ENCODE data around the gene XRCC4. TPM values are rescaled to one million over a fixed set of nuclear protein-coding genes. Genes with fewer than 3 reads are reported as not detected.
A peak's percentile ranks its signal among the peaks of the same experiment; 100 is the strongest.
"Not testable (repeated sequence)": the region's sequence is repeated elsewhere in the genome, so short reads cannot be mapped to it uniquely, and the experiment has no call there.

XRCC4 gene
- total RNA-seq, 1 donor from 2014 or later = 8.7 TPM

DNA sequence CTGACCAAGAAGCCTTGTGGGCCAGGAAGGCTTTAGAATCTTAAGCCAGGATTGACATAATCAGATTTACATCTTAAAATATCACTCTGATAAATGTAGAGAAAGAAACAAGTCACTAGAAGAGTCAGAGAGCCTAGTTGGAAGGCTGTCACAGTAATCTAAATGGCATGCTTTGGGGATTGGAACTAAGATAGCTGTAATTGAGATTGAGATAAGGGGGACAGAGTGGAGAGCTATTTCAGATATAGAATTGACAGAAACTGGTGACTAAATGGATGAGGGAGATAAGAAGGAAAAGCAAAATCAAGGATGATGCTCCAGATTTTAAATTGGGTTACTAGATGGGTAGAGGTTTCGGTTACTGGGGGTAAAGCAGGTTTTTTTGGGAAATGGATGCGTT, 100.5 kb downstream of the XRCC4 start:
- no peak for DNase-seq (ENCODE audit: low spot score)

DNA sequence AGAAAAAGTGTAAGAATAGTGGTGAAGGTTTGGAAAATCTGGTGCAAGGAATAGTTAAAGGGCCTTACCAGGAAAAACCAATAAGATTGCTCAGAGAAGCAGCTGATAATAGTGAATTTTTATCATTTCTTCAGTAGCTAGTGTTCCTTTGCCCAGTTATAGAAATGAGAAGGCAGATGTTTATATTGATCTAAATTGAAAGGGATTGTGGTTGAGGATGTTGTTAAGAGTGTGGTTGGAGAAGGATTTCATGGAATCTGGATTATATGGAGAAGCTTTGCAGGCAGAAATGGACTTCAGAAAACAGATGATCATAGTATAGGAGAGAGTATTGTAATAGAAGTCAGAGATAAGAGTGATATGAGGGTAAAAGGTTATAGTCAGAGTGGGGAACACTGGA, 102.6 kb downstream of the XRCC4 start:
- no peak for DNase-seq (ENCODE audit: low spot score)

DNA sequence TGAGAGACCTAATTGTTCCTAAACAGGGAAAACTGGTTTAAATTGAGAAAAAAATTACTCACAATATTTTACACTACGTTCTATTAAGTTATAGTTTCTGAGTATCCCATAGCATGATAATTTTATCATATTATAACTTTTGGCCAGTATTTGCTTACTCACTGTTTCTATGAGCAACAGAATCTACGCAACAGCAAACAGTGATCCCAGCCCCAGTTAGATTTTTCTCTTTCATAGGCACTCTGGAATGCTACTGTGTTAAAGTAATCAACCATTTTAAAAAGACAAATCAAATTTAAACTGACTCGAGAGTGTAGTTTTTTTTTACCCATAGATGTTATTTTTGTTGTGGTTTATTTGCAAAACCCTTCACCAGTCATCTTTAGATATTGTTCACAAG, 107.2 kb downstream of the XRCC4 start:
- no peak for DNase-seq (ENCODE audit: low spot score)

DNA sequence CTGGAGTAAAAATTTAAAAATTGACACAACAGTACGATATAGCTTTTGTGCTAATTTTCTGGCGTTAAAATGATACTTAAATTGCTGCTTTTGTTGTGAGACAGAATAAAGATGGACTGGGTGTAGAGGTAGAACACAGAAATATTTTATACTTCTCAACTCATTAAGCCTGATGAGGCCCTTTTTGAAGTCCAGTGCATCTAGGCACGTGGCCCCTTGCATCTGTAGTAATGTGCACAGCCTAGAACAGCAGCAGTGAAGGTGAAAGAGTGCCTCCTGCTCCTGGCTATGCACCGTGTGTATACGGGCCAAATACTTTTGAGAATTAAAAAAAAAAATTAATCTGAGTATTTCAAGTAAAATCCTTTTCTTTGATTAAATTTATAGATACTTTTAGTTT, 115.6 kb downstream of the XRCC4 start:
- no peak for DNase-seq (ENCODE audit: low spot score)

DNA sequence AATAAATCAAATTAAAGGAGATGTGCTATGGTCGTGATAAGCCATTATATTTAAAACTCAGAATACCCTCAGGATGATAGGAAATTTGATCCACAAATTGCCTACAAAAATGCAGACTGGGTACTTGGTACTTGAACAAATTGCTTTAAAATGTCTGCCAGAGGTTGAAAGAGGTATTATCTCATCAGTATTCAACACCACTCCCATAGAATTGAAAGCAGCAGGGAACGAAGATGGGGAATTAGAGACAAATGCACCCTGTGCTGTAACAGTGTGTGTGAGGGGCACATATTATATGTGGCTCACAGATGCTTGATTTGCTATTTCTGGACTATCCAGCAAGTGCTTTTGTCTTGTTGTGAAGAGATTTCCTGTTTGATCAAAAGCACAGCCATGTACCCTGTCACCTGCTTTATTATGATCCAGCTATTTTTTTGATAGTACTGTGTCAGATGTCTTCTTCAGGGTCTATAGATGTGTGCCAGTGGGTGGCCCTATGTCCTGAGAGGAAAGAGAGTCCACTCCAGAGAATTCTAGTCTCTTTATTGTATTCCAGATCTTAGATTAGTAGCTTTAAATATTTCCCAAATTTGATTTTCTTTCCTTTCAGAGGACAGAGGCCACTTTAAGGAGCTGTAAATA, 120.1 kb downstream of the XRCC4 start:
- DNase-seq (ENCODE audit: low spot score) = no peak

DNA sequence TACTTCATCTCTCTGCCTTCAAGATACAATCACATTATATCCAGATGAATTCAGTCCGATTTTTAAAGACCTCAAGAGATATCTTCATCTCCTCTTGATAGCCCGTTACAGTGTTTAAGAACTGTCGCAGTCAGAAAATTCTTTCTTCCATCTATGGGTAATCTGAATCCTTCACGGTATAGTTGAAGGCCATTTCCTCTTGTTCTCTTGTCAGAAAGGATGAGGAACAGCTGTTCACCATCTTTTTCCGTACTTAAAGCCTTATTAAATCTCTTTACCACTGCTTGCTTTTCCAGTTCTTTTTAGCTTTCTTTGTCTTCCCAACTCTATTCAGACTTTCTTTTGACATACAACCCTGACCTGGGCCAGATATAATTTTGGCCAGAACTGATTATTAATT, 121.8 kb downstream of the XRCC4 start:
- DNase-seq (ENCODE audit: low spot score) = peak; percentile 25

DNA sequence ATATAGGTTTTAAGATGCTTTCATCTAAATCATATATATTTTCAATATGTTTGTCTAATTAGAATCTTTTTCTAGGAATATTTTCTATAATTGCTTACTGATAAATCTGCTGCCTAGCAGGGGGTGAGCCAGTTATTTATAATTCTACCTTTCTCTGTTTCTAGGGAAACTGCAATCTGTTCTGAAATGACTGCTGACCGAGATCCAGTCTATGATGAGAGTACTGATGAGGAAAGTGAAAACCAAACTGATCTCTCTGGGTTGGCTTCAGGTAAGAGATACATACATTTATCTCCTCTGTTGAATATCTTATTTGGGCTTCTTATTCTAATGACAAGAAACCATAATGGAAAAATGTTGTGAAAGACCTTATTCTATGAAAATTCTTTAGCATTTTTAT, 127.3 kb downstream of the XRCC4 start:
- no peak for DNase-seq (ENCODE audit: low spot score)

DNA sequence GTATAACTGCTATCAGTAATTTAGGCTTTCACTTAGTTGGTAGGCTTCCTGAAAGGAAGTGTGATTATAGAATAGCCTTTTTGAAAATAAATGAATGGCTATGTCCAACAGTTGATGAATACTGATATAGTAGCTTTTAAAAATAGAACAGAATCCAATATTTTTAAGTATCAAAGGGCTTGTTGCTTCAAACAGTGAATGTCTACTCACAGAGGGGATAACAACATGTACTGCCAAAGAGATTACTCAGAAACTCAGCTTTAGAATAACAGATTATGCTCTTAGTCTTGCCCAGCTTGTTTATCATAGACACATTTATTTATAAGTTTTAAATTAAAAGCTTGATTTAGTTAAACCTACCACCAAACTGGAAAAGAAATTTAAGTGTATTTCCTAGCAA, 132.6 kb downstream of the XRCC4 start:
- DNase-seq (ENCODE audit: low spot score) = no peak

DNA sequence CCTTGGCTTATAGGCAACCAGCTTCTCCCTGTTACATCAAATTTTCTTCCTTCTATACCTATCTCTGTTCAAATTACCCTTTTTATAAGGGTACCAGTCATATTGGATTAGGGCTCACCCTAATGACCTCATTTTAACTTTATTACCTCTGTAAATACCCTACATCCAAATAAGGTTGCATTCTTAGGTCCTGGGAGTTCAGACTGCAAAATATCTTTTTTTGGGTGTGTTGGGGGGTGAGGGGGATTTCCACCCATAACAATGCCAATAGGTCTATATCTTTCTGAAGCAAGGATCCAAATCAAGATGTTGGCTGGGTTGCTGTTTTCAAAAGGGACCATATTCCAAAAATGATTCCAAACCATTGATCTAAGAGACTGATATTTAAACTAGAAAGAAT, 141.7 kb downstream of the XRCC4 start:
- no peak for DNase-seq (ENCODE audit: low spot score)

DNA sequence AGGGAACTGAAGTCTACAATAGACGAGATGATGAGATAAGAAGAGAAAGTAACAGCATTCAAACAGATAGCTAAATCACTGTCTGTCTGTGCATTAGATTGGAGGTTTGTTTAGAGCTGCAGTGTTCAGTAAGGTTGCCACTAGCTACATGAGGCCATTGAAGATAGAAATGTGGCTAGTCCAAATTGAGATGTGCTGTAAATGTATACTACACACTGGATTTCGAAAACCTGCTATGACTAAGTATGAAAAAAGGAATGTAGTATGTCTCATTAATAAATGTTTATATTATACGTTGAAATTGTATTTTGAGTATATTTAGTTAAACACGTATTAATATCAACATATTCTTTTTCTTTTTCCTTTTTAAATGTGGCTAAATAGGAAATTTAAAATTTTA, 142.1 kb downstream of the XRCC4 start:
- DNase-seq (ENCODE audit: low spot score) = no peak

DNA sequence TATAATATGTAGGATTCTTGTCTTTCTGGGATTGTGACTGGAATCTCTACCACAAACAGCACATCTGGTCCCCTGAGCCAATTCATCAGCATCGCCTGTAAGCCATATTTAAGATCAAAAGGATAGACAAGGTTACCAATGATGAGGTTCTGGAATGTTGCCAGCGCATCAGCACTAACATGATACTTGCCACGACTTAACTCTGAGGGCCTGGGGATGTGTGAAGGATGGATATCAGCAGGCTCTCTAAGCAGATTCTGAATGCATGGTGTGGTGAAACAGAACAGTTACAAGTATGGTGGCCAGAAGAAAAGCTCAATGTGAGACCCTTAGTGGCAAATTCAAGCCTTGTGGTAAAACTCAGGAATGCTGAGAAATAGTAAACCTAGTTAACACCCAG, 143.0 kb downstream of the XRCC4 start:
- DNase-seq (ENCODE audit: low spot score) = no peak

DNA sequence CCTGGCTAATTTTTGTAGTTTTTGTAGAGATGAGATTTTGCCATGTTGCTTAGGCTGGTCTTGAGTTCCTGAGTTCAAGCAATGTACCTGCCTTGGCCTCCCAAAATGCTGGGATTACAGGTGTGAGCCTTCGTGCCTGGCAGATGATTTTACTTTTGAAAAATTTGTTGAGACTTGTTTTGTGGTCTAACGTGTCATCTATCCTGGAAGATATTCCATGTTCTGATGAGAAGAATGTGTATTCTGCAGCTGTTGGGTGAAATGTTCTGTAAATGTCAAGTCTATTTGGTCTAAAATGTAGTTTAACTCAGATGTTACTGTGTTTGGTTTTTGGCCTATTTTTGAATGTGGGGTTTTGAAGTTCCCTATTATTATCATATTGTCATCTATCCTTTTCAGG, 145.6 kb downstream of the XRCC4 start:
- DNase-seq (ENCODE audit: low spot score) = no peak

DNA sequence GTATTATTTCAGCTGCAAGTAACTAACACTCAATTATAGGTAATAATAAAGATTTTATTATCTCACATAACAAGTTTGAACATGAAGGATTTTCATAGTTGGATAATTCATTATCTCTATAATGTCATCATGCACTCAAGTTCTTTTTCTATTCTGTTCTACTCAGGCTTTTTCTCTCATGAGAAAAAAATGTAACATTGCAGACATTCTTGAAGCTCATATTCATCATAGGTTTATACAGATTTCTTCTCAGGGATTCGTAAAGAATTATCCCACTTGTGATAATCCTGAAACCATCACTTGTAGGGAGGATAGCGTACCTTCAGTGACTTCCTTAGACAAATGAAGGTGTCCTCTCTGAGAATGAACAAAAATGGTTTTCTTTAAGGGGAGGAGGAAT, 150.3 kb downstream of the XRCC4 start:
- no peak for DNase-seq (ENCODE audit: low spot score)

DNA sequence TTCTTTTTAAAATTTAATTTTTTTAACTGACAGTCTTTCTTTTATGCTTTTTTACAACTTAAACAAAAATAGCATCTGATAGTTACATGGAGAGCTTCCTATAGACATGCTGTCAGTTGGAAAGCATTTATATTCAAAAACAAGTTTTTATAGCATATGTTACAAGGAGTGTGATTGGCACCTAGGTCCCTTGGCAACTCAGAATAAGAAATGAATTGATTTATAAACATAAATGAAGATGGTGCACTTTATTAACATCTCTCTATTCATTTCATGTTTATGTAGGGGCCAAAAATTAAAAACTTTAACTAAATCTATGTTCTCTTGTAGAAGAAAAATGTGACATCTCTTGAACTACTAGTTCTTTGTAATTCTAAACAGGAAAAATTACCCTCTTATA, 153.2 kb downstream of the XRCC4 start:
- no peak for DNase-seq (ENCODE audit: low spot score)

DNA sequence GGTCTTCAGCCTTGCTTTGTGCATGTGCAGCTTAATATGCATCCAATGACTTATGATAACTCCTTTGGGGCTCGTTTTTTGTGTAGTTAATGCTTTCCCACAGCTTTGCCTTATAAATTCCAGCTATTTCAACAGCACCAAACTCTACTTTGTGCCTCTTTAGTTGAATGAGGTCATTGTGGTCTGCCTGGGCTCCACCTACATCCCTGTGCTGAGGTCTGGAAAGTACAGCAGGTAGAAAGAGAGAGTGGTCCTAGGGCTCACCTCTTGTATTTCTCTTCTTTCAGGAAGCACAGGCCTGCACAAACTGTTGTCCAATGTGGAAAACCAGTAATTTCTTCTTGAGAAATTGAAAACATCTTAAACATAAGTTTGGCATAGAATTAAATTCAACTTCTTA, 167.2 kb downstream of the XRCC4 start:
- no peak for DNase-seq (ENCODE audit: low spot score)

DNA sequence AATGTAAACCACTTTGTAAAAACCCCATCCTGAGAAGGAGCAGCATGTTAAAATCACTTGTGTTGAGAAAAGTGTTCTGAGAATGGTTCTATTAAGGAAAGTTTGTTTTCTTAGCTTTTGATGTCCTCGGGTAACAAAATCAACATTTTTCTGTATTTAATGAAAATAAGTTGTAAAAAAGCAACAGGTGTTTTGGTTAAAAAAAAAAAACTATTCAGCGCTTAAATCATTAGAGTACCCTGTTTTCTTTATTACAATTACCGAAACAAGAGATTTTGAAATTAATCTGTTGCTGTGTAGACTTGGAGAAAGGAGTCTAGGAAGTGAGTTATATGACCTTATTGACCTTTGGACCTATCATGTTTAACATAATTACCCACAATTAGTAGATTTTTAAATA, 167.7 kb downstream of the XRCC4 start:
- no peak for DNase-seq (ENCODE audit: low spot score)

DNA sequence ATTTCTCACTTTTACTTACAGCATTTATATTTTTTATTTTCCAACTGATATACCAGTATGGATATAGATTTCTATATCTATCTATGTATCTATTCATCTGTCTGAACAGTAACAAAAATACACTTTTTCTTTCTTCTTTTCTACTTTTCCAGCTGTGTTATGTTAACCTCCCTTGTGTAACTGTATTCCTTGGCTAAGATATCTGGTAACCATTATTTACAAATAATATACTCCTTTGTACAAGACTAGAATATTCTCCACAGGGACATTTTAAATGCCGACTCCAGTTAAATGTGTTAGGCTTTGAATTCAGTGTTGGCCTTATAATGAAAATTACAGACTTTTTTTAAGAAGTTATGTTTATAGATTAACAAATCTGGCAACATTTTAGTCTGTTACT, 168.7 kb downstream of the XRCC4 start:
- DNase-seq (ENCODE audit: low spot score) = no peak

DNA sequence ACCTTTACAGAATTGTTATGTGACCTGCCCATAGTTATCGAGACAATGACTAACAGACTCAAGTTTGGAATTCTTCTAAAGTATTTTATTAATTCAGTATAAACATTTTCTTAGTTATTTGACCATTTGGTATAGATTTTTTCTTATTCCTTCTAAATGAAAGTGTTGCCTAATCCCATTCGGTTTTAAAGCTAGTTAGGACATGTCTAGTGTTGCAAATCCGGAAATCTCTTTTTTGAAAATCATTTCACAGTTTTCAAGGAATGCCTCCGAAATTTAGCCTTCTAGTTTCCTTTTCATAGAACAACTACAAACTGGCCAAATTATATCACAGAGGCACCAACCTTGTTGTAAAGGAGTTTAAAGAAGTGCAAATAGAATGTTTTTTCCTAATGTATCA, 171.8 kb downstream of the XRCC4 start:
- DNase-seq (ENCODE audit: low spot score) = no peak

DNA sequence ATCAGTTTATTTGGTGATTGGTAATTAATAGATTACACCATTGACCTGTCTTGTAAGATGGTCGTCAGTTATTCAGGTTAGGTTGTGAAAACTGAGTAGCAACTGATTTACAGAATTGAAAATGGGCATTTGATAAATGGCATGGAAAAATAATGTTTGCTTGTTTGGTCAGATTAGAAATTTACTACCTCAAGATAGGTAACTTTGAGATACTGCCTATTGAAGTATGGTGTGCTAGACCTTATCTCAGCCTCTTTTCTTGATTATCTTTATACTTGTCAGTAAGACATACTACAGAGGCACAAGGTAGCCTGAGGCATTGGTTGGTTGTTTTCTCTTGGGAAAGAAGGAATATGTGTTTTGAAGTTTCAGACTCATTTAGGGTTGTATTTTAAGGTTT, 174.5 kb downstream of the XRCC4 start:
- peak; percentile 51 for DNase-seq (ENCODE audit: low spot score)

DNA sequence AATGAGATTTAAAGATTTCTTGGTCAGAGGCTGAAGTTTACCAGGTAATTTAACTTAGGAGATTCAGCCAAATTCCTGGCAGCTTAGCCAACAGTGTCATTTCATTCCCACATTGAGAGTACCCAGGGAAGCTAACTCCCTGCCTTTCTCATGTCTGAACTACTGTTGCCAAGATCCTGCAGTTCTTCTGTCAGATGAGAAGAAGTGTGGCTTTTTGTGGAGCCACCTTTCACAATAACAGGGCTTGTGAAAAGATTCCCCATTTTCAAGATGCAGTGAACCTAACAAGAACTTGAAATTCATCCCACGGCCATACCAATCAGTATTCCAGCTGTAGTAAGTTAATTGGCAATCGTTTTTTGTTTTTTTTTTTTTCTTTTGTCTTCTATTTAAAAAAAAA, 176.4 kb downstream of the XRCC4 start:
- no peak for DNase-seq (ENCODE audit: low spot score)

DNA sequence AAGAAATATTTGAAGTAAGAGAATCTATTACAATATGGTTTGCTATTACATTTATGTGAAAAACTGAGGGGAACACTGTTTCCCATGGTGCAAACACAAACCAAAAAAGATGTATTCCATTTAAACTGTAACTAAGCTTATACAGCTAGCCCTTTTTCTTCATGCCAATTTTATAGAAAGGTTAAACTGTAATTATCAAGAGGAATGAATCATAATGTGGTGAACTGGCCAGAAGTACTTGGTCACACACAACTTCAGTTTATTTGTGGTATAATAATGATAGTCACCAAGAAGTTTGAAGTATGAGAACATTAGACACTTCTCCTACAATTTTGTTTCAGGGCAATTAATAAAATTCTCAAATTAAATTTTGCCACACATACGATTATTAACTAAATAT, 177.9 kb downstream of the XRCC4 start:
- no peak for DNase-seq (ENCODE audit: low spot score)

DNA sequence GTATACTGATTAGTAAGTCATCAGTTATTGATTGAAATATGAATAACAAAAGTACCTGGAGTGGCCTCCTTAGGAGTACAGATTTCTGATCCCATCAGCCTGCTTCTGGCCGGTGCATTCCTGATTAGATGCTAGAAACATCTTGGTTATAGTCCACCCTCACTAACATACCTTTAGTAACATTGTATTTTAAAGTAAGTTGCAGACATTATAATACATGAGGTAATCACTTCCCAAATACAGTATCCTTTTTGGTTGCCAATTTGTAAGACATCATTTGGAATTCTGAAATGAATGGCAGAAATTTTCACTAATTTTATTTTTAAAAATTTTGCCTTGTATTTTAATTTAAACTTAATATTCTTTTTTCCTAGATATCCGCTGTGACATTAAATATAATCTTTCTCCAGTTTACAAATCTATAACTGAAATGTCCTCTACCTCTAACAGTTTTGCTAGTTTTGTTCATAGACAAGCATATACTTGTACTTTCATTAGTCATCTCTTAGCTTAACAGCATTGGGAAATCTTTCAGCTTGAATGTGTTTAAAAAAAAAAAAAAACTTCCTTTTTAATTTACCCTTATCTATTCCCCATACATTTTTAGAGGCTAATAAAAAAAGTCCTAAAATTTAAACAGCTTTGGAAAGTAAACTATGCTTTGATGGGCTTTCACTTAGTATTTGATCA, 178.9 kb downstream of the XRCC4 start:
- DNase-seq (ENCODE audit: low spot score) = no peak

DNA sequence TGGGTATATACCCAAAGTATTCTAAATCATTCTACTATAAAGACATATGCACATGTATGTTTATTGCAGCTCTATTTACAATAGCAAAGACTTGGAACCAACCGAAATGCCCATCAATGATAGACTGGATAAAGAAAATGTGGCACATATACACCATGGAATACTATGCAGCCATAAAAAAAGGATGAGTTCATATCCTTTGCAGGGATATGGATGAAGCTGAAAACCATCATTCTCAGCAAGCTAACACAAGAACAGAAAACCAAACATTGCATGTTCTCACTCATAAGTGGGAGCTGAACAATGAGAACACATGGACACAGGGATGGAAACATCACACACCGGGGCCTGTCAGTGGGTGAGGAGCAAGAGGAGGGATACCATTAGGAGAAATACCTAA, 180.3 kb downstream of the XRCC4 start:
- DNase-seq (ENCODE audit: low spot score) = not testable (repeated sequence)

DNA sequence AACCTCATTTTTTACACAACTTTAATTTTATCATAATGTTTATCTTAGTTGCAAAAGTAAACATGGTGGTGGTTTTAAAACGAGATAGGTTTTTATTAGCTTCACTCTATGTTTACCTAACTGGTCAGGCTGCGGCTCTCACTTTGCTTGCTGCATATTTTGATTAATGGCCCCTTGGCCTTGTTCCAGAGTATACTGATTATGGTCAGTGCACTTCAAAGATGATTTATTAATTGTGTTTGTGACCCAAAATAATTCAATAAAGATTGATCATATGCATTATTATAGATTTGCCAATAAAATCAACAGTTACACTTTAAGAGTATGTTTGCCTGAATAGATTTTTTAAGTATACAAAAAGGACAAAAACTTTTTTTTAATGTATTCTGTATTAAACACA, 188.0 kb downstream of the XRCC4 start:
- peak; percentile 11 for DNase-seq (ENCODE audit: low spot score)

Data from umbilical cord (tissue), 2 donors.